Measurements from ENCODE around the gene HINT3. TPM values are rescaled to one million over a fixed set of nuclear protein-coding genes. Genes with fewer than 3 reads are reported as not detected.
"Not testable (repeated sequence)": the region's sequence is repeated elsewhere in the genome, so short reads cannot be mapped to it uniquely, and the experiment has no call there.

Gene HINT3
- total and polyA plus RNA-seq, 7 experiments from 2014 or later, result 7.7 to 12.4 (median 9.5) TPM

- Histone ChIP-seq H3K36me3 (ENCODE audit: control insufficient read depth in 2 of 3, insufficient read depth in 3 of 3, low read length in 3 of 3) (peaks cover 0 to 10% (median 7%) of the 10 kb centered on the region in 3 experiments), H3K9me3 (ENCODE audit: control insufficient read depth in 2 of 3, low read length in 3 of 3) (no peaks in the 10 kb centered on the region), H3K4me1 (ENCODE audit: control insufficient read depth in 2 of 2, insufficient read depth in 2 of 2, low read length in 2 of 2) (no peaks in the 10 kb centered on the region), H3K4me3 (ENCODE audit: low read length) (no peak overlapping the region), H3K27ac (ENCODE audit: low read depth, low read length) (no peak overlapping the region), H3K27me3 (ENCODE audit: control insufficient read depth in 2 of 2, insufficient read depth in 2 of 2, low read length in 2 of 2) (no peaks in the 10 kb centered on the region)
- ATAC-seq (no peak), DNase-seq (no peak)
- intact Hi-C loops (cut with micrococcal nuclease), result no loop called here
- H3K27me3 Mint-ChIP-seq, result peaks cover 0 to 2% (median 0%) of the 10 kb centered on the region in 5 donors
- H3K4me3 Mint-ChIP-seq, result no peak overlapping the region
- peaks cover 0 to 4% (median 0%) of the 10 kb centered on the region in 11 donors for H3K9me3 Mint-ChIP-seq
- ChIA-PET POLR2A (interaction anchor here (0.6 kb wide), 1 partner anchor 139 kb away, joined by 4 read pairs; no protein-coding TSS in a partner anchor), CTCF (no interaction called here)
- peaks cover 6 to 33% (median 19%) of the 10 kb centered on the region in 5 donors for H3K36me3 Mint-ChIP-seq
- peaks cover 0 to 18% (median 0%) of the 10 kb centered on the region in 7 donors for H3K4me1 Mint-ChIP-seq
- H3K27ac Mint-ChIP-seq, result peak overlapping the region in 1 of 9 donors; percentile 19
These were observed 24.1 kb upstream of the HINT3 start for GRCh38 chr6:125932451-125932795.

DNA sequence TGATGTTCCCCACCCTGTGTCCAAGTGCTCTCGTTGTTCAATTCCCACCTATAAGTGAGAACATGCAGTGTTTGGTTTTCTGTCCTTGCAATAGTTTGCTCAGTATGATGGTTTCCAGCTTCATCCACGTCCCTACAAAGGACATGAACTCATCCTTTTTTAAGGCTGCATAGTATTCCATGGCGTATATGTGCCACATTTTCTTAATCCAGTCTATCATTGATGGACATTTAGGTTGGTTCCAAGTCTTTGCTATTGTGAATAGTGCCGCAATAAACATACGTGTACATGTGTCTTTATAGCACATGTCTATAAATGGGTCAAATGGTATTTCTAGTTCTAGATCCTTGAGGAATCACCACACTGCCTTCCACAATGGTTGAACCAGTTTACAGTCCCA, 21.1 kb upstream of the HINT3 start:
- H3K9me3 ChIP-seq (ENCODE audit: control insufficient read depth in 2 of 3, low read length in 3 of 3); H3K27ac Mint-ChIP-seq; intact Hi-C loops (cut with micrococcal nuclease); DNase-seq; H3K9me3 Mint-ChIP-seq; H3K27me3 Mint-ChIP-seq; ATAC-seq; H3K36me3 ChIP-seq (ENCODE audit: control insufficient read depth in 2 of 3, insufficient read depth in 3 of 3, low read length in 3 of 3); H3K27ac ChIP-seq (ENCODE audit: low read depth, low read length); H3K4me3 ChIP-seq (ENCODE audit: low read length); H3K4me1 ChIP-seq (ENCODE audit: control insufficient read depth in 2 of 2, insufficient read depth in 2 of 2, low read length in 2 of 2); CTCF ChIA-PET; H3K27me3 ChIP-seq (ENCODE audit: control insufficient read depth in 2 of 2, insufficient read depth in 2 of 2, low read length in 2 of 2); H3K4me3 Mint-ChIP-seq; POLR2A ChIA-PET: not testable (repeated sequence)
- H3K4me1 Mint-ChIP-seq, result peaks cover 0 to 18% (median 0%) of the 10 kb centered on the region in 7 donors
- peaks cover 0 to 24% (median 10%) of the 10 kb centered on the region in 5 donors for H3K36me3 Mint-ChIP-seq

DNA sequence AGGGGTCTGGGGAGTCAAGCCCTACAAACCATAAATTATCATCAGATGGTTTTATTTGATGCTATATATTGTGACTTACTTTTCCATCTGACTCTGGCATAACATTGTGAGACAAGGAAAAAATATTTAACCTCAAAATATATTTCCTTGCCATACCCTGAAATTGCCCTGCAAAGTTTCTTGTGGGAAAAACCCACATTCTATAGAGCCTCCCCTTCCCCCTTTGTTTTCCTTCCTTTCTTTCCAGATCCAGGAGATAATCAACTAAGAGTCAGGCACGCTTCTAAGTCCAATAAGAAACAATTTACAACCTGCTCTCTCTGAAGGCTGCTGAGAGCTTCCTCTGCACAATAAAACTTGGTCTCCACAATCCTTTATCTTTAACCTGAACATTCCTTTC, 17.5 kb upstream of the HINT3 start:
- Histone ChIP-seq H3K36me3 (ENCODE audit: control insufficient read depth in 2 of 3, insufficient read depth in 3 of 3, low read length in 3 of 3) (no peaks in the 10 kb centered on the region), H3K4me1 (ENCODE audit: control insufficient read depth in 2 of 2, insufficient read depth in 2 of 2, low read length in 2 of 2) (no peaks in the 10 kb centered on the region), H3K4me3 (ENCODE audit: low read length) (no peak overlapping the region), H3K9me3 (ENCODE audit: control insufficient read depth in 2 of 3, low read length in 3 of 3) (no peaks in the 10 kb centered on the region), H3K27me3 (ENCODE audit: control insufficient read depth in 2 of 2, insufficient read depth in 2 of 2, low read length in 2 of 2) (no peaks in the 10 kb centered on the region), H3K27ac (ENCODE audit: low read depth, low read length) (no peak overlapping the region)
- Mint-ChIP-seq H3K36me3 (peaks cover 0 to 5% (median 0%) of the 10 kb centered on the region in 5 donors), H3K4me1 (peaks cover 0 to 14% (median 0%) of the 10 kb centered on the region in 7 donors), H3K9me3 (peaks cover 0 to 4% (median 0%) of the 10 kb centered on the region in 11 donors), H3K4me3 (no peak overlapping the region), H3K27ac (no peak overlapping the region), H3K27me3 (peaks cover 0 to 8% (median 6%) of the 10 kb centered on the region in 5 donors)
- ChIA-PET CTCF (no interaction called here), POLR2A (no interaction called here)
- intact Hi-C loops (cut with micrococcal nuclease), result no loop called here
- ATAC-seq (no peak), DNase-seq (no peak)

- H3K9me3 Mint-ChIP-seq, result peaks cover 0 to 4% (median 0%) of the 10 kb centered on the region in 11 donors
- CTCF ChIA-PET, result no interaction called here
These were observed 16.8 kb upstream of the HINT3 start for GRCh38 chr6:125939791-125940190.

GRCh38 chr6:125940247-125941041, 16.1 kb upstream of the HINT3 start:
- Histone ChIP-seq H3K9me3 (ENCODE audit: control insufficient read depth in 2 of 3, low read length in 3 of 3) (no peaks in the 10 kb centered on the region), H3K4me3 (ENCODE audit: low read length) (no peak overlapping the region), H3K27ac (ENCODE audit: low read depth, low read length) (no peak overlapping the region), H3K27me3 (ENCODE audit: control insufficient read depth in 2 of 2, insufficient read depth in 2 of 2, low read length in 2 of 2) (no peaks in the 10 kb centered on the region), H3K4me1 (ENCODE audit: control insufficient read depth in 2 of 2, insufficient read depth in 2 of 2, low read length in 2 of 2) (no peaks in the 10 kb centered on the region), H3K36me3 (ENCODE audit: control insufficient read depth in 2 of 3, insufficient read depth in 3 of 3, low read length in 3 of 3) (no peaks in the 10 kb centered on the region)
- intact Hi-C loops (cut with micrococcal nuclease), result no loop called here
- H3K27ac Mint-ChIP-seq, result no peak overlapping the region
- peaks cover 0 to 14% (median 0%) of the 10 kb centered on the region in 7 donors for H3K4me1 Mint-ChIP-seq
- DNase-seq, result no peak
- ChIA-PET CTCF (no interaction called here), POLR2A (no interaction called here)
- no peak overlapping the region for H3K4me3 Mint-ChIP-seq
- no peak for ATAC-seq
- H3K36me3 Mint-ChIP-seq, result peaks cover 0 to 3% (median 0%) of the 10 kb centered on the region in 5 donors
- H3K9me3 Mint-ChIP-seq, result peaks cover 0 to 2% (median 0%) of the 10 kb centered on the region in 11 donors
- H3K27me3 Mint-ChIP-seq, result peaks cover 0 to 6% (median 6%) of the 10 kb centered on the region in 5 donors

More at GRCh38 chr6:125939791-125940190, 16.8 kb upstream of the HINT3 start:
- Histone ChIP-seq H3K9me3 (ENCODE audit: control insufficient read depth in 2 of 3, low read length in 3 of 3) (no peaks in the 10 kb centered on the region), H3K27me3 (ENCODE audit: control insufficient read depth in 2 of 2, insufficient read depth in 2 of 2, low read length in 2 of 2) (no peaks in the 10 kb centered on the region), H3K4me3 (ENCODE audit: low read length) (no peak overlapping the region), H3K36me3 (ENCODE audit: control insufficient read depth in 2 of 3, insufficient read depth in 3 of 3, low read length in 3 of 3) (no peaks in the 10 kb centered on the region), H3K27ac (ENCODE audit: low read depth, low read length) (no peak overlapping the region), H3K4me1 (ENCODE audit: control insufficient read depth in 2 of 2, insufficient read depth in 2 of 2, low read length in 2 of 2) (no peaks in the 10 kb centered on the region)
- H3K36me3 Mint-ChIP-seq, result peaks cover 0 to 5% (median 0%) of the 10 kb centered on the region in 5 donors
- POLR2A ChIA-PET, result no interaction called here
- intact Hi-C loops (cut with micrococcal nuclease), result no loop called here
- DNase-seq (no peak), ATAC-seq (no peak)
- H3K4me3 Mint-ChIP-seq, result no peak overlapping the region
- no peak overlapping the region for H3K27ac Mint-ChIP-seq
- peaks cover 0 to 14% (median 0%) of the 10 kb centered on the region in 7 donors for H3K4me1 Mint-ChIP-seq
- peaks cover 0 to 7% (median 6%) of the 10 kb centered on the region in 5 donors for H3K27me3 Mint-ChIP-seq

- Histone ChIP-seq H3K4me3 (ENCODE audit: low read length) (no peak overlapping the region), H3K4me1 (ENCODE audit: control insufficient read depth in 2 of 2, insufficient read depth in 2 of 2, low read length in 2 of 2) (no peaks in the 10 kb centered on the region), H3K36me3 (ENCODE audit: control insufficient read depth in 2 of 3, insufficient read depth in 3 of 3, low read length in 3 of 3) (no peaks in the 10 kb centered on the region), H3K9me3 (ENCODE audit: control insufficient read depth in 2 of 3, low read length in 3 of 3) (no peaks in the 10 kb centered on the region), H3K27ac (ENCODE audit: low read depth, low read length) (no peak overlapping the region), H3K27me3 (ENCODE audit: control insufficient read depth in 2 of 2, insufficient read depth in 2 of 2, low read length in 2 of 2) (no peaks in the 10 kb centered on the region)
- Mint-ChIP-seq H3K4me1 (peaks cover 0 to 14% (median 0%) of the 10 kb centered on the region in 7 donors), H3K27ac (no peak overlapping the region), H3K9me3 (no peaks in the 10 kb centered on the region), H3K27me3 (peaks cover 0 to 6% (median 6%) of the 10 kb centered on the region in 5 donors), H3K36me3 (no peaks in the 10 kb centered on the region), H3K4me3 (no peak overlapping the region)
- CTCF ChIA-PET, result interaction anchor here (0.6 kb wide), 2 partner anchors 23 to 829 kb away, joined by 3 read pairs; no protein-coding TSS in a partner anchor
- intact Hi-C loops (cut with micrococcal nuclease), result no loop called here
- POLR2A ChIA-PET, result no interaction called here
- ATAC-seq (no peak), DNase-seq (no peak)
These were observed 13.7 kb upstream of the HINT3 start for GRCh38 chr6:125942672-125943527.
